ENCODE results near the gene RASAL1.
"Not testable (repeated sequence)": the region's sequence is repeated elsewhere in the genome, so short reads cannot be mapped to it uniquely, and the experiment has no call there.

Gene RASAL1

GRCh38 chr12:113120670-113121370, 14.7 kb downstream of the RASAL1 start:
- peaks cover 15% of the 10 kb centered on the region for H3K9me3 ChIP-seq (ENCODE audit: control insufficient read depth, low read length)
- DNase-seq (ENCODE audit: low read depth): no peak
- no peaks in the 10 kb centered on the region for H3K36me3 ChIP-seq (ENCODE audit: control insufficient read depth, insufficient read depth, low read length, severe bottlenecking)
- no peak overlapping the region for H3K4me3 ChIP-seq (ENCODE audit: low read length)
- H3K9ac ChIP-seq (ENCODE audit: low read length): no peak overlapping the region
- H3K27me3 ChIP-seq (replicated peaks; ENCODE audit: control insufficient read depth, insufficient read depth, low read length): peaks cover 22% of the 10 kb centered on the region
- no peaks in the 10 kb centered on the region for H3K4me1 ChIP-seq (ENCODE audit: control insufficient read depth, insufficient read depth, low read length)

- Histone ChIP-seq H3K4me3 (ENCODE audit: low read length) (no peak overlapping the region), H3K9me3 (ENCODE audit: control insufficient read depth, low read length) (peaks cover 15% of the 10 kb centered on the region)
- no peak for DNase-seq (ENCODE audit: low read depth)
These were observed 15.4 kb downstream of the RASAL1 start for GRCh38 chr12:113119980-113120669.

GRCh38 chr12:113118142-113118541, 17.4 kb downstream of the RASAL1 start:
- Histone ChIP-seq H3K9me3 (ENCODE audit: control insufficient read depth, low read length) (peaks cover 12% of the 10 kb centered on the region), H3K27me3 (replicated peaks; ENCODE audit: control insufficient read depth, insufficient read depth, low read length) (peaks cover 27% of the 10 kb centered on the region), H3K36me3 (ENCODE audit: control insufficient read depth, insufficient read depth, low read length, severe bottlenecking) (no peaks in the 10 kb centered on the region), H3K4me1 (ENCODE audit: control insufficient read depth, insufficient read depth, low read length) (no peaks in the 10 kb centered on the region), H3K9ac (ENCODE audit: low read length) (no peak overlapping the region), H3K4me3 (ENCODE audit: low read length) (no peak overlapping the region)
- no peak for DNase-seq (ENCODE audit: low read depth)

More at GRCh38 chr12:113119980-113120669, 15.4 kb downstream of the RASAL1 start:
- H3K4me1 ChIP-seq (ENCODE audit: control insufficient read depth, insufficient read depth, low read length): no peaks in the 10 kb centered on the region
- no peak overlapping the region for H3K9ac ChIP-seq (ENCODE audit: low read length)
- H3K36me3 ChIP-seq (ENCODE audit: control insufficient read depth, insufficient read depth, low read length, severe bottlenecking): no peaks in the 10 kb centered on the region
- peaks cover 23% of the 10 kb centered on the region for H3K27me3 ChIP-seq (replicated peaks; ENCODE audit: control insufficient read depth, insufficient read depth, low read length)

- not testable (repeated sequence) for H3K9ac ChIP-seq (ENCODE audit: low read length); H3K4me3 ChIP-seq (ENCODE audit: low read length); H3K4me1 ChIP-seq (ENCODE audit: control insufficient read depth, insufficient read depth, low read length); H3K36me3 ChIP-seq (ENCODE audit: control insufficient read depth, insufficient read depth, low read length, severe bottlenecking); H3K9me3 ChIP-seq (ENCODE audit: control insufficient read depth, low read length)
- H3K27me3 ChIP-seq (replicated peaks; ENCODE audit: control insufficient read depth, insufficient read depth, low read length): peaks cover 31% of the 10 kb centered on the region
- DNase-seq (ENCODE audit: low read depth): peak; percentile 26
These were observed 17.9 kb downstream of the RASAL1 start for GRCh38 chr12:113117684-113118083.

- DNase-seq (ENCODE audit: low read depth): no peak
- H3K4me3 ChIP-seq (ENCODE audit: low read length): no peak overlapping the region
- no peaks in the 10 kb centered on the region for H3K36me3 ChIP-seq (ENCODE audit: control insufficient read depth, insufficient read depth, low read length, severe bottlenecking)
- H3K9ac ChIP-seq (ENCODE audit: low read length): no peak overlapping the region
- no peaks in the 10 kb centered on the region for H3K4me1 ChIP-seq (ENCODE audit: control insufficient read depth, insufficient read depth, low read length)
- H3K27me3 ChIP-seq (replicated peaks; ENCODE audit: control insufficient read depth, insufficient read depth, low read length): peaks cover 31% of the 10 kb centered on the region
- H3K9me3 ChIP-seq (ENCODE audit: control insufficient read depth, low read length): peaks cover under 1% of the 10 kb centered on the region
These were observed 18.7 kb downstream of the RASAL1 start for GRCh38 chr12:113116875-113117274.

GRCh38 chr12:113115455-113116126, 20.0 kb downstream of the RASAL1 start:
- no peaks in the 10 kb centered on the region for H3K36me3 ChIP-seq (ENCODE audit: control insufficient read depth, insufficient read depth, low read length, severe bottlenecking)
- DNase-seq (ENCODE audit: low read depth): no peak
- no peak overlapping the region for H3K9ac ChIP-seq (ENCODE audit: low read length)
- no peaks in the 10 kb centered on the region for H3K4me1 ChIP-seq (ENCODE audit: control insufficient read depth, insufficient read depth, low read length)
- H3K4me3 ChIP-seq (ENCODE audit: low read length): no peak overlapping the region
- H3K27me3 ChIP-seq (replicated peaks; ENCODE audit: control insufficient read depth, insufficient read depth, low read length): peaks cover 30% of the 10 kb centered on the region
- H3K9me3 ChIP-seq (ENCODE audit: control insufficient read depth, low read length): no peaks in the 10 kb centered on the region

- Histone ChIP-seq H3K27me3 (replicated peaks; ENCODE audit: control insufficient read depth, insufficient read depth, low read length) (peaks cover 27% of the 10 kb centered on the region), H3K4me1 (ENCODE audit: control insufficient read depth, insufficient read depth, low read length) (no peaks in the 10 kb centered on the region), H3K36me3 (ENCODE audit: control insufficient read depth, insufficient read depth, low read length, severe bottlenecking) (no peaks in the 10 kb centered on the region), H3K9me3 (ENCODE audit: control insufficient read depth, low read length) (no peaks in the 10 kb centered on the region), H3K9ac (ENCODE audit: low read length) (no peak overlapping the region), H3K4me3 (ENCODE audit: low read length) (no peak overlapping the region)
- DNase-seq (ENCODE audit: low read depth): no peak
These were observed 20.9 kb downstream of the RASAL1 start for GRCh38 chr12:113114447-113115178.

GRCh38 chr12:113113397-113113796, 22.2 kb downstream of the RASAL1 start:
- no peak for DNase-seq (ENCODE audit: low read depth)
- Histone ChIP-seq H3K36me3 (ENCODE audit: control insufficient read depth, insufficient read depth, low read length, severe bottlenecking) (no peaks in the 10 kb centered on the region), H3K27me3 (replicated peaks; ENCODE audit: control insufficient read depth, insufficient read depth, low read length) (peaks cover 26% of the 10 kb centered on the region), H3K4me3 (ENCODE audit: low read length) (no peak overlapping the region), H3K9ac (ENCODE audit: low read length) (no peak overlapping the region), H3K9me3 (ENCODE audit: control insufficient read depth, low read length) (no peaks in the 10 kb centered on the region), H3K4me1 (ENCODE audit: control insufficient read depth, insufficient read depth, low read length) (no peaks in the 10 kb centered on the region)

- no peak overlapping the region for H3K4me3 ChIP-seq (ENCODE audit: low read length)
- H3K27me3 ChIP-seq (replicated peaks; ENCODE audit: control insufficient read depth, insufficient read depth, low read length): peaks cover 26% of the 10 kb centered on the region
- no peaks in the 10 kb centered on the region for H3K4me1 ChIP-seq (ENCODE audit: control insufficient read depth, insufficient read depth, low read length)
- no peaks in the 10 kb centered on the region for H3K9me3 ChIP-seq (ENCODE audit: control insufficient read depth, low read length)
- H3K9ac ChIP-seq (ENCODE audit: low read length): no peak overlapping the region
- DNase-seq (ENCODE audit: low read depth): no peak
- H3K36me3 ChIP-seq (ENCODE audit: control insufficient read depth, insufficient read depth, low read length, severe bottlenecking): no peaks in the 10 kb centered on the region
These were observed 23.3 kb downstream of the RASAL1 start for GRCh38 chr12:113112043-113112899.

GRCh38 chr12:113111247-113111646, 24.3 kb downstream of the RASAL1 start:
- Histone ChIP-seq H3K36me3 (ENCODE audit: control insufficient read depth, insufficient read depth, low read length, severe bottlenecking) (no peaks in the 10 kb centered on the region), H3K4me3 (ENCODE audit: low read length) (no peak overlapping the region)
- DNase-seq (ENCODE audit: low read depth): no peak

More at GRCh38 chr12:113111247-113111646, 24.3 kb downstream of the RASAL1 start:
- Histone ChIP-seq H3K9ac (ENCODE audit: low read length) (no peak overlapping the region), H3K27me3 (replicated peaks; ENCODE audit: control insufficient read depth, insufficient read depth, low read length) (peaks cover 26% of the 10 kb centered on the region), H3K9me3 (ENCODE audit: control insufficient read depth, low read length) (no peaks in the 10 kb centered on the region), H3K4me1 (ENCODE audit: control insufficient read depth, insufficient read depth, low read length) (no peaks in the 10 kb centered on the region)

All from adipocyte (in vitro differentiated cells).